Measurements from ENCODE around the gene LZTR1. TPM values are rescaled to one million over a fixed set of nuclear protein-coding genes. Genes with fewer than 3 reads are reported as not detected.

LZTR1 gene
- total and polyA plus RNA-seq, 2 donors (not counting 3 experiments of a cell fraction or from before 2014, with no cell fraction given) = 56.6 to 86.8 TPM

- dilution Hi-C loops (cut with MboI; ENCODE audit: extremely low pct_ligation_motif_present, low sequenced_read_pairs) (no loop called here), intact Hi-C loops (cut with micrococcal nuclease) (no loop called here)
- Histone ChIP-seq H3K9ac (replicated peaks; ENCODE audit: extremely low read depth, insufficient read depth, low read length) (no peak overlapping the region), H3K9me3 (replicated peaks; ENCODE audit: control insufficient read depth, insufficient read depth, low read length) (no peaks in the 10 kb centered on the region), H3K79me2 (ENCODE audit: control insufficient read depth, insufficient read depth, low read length) (peaks cover 95% of the 10 kb centered on the region), H3K27ac (ENCODE audit: insufficient read depth, low read depth, low read length) (peak overlapping the region; percentile 6), H3K27me3 (ENCODE audit: control insufficient read depth in 2 of 2, insufficient read depth in 2 of 2, low read length in 2 of 2) (no peaks in the 10 kb centered on the region), H2AFZ (ENCODE audit: low read depth, low read length) (no peak overlapping the region), H3K4me2 (ENCODE audit: insufficient read depth, low read length) (peak overlapping the region; percentile 64), H3K4me1 (ENCODE audit: control insufficient read depth, extremely low read depth, insufficient read depth, low read length) (peaks cover 19% of the 10 kb centered on the region), H3K4me3 (replicated peaks in 1 of 3; ENCODE audit: insufficient read depth in 1 of 3, low read depth in 1 of 3, low read length in 3 of 3) (peak overlapping the region in 1 of 3 experiments; percentile 0), H3K9me1 (replicated peaks; ENCODE audit: control insufficient read depth, extremely low read depth, insufficient read depth, low read length) (no peaks in the 10 kb centered on the region), H4K20me1 (replicated peaks; ENCODE audit: control insufficient read depth, extremely low read depth, insufficient read depth, low read length) (peaks cover 16% of the 10 kb centered on the region), H3K36me3 (ENCODE audit: control insufficient read depth in 2 of 2, extremely low read depth in 1 of 2, insufficient read depth in 2 of 2, low read length in 2 of 2) (peaks cover 7% of the 10 kb centered on the region in 2 experiments)
- ChIA-PET CTCF (interaction anchor here (0.7 kb wide), 1 partner anchor 28 kb away, joined by 3 read pairs; the partner anchor contains the start of gene CRKL), POLR2A (no interaction called here)
- TF ChIP-seq MAX (IDR thresholded peaks at IDR 0.05; ENCODE audit: insufficient read depth, insufficient read length) (no peak), EZH2 (IDR thresholded peaks at IDR 0.05; ENCODE audit: borderline replicate concordance, low read depth, low read length, severe bottlenecking) (no peak), GATA2 (IDR thresholded peaks at IDR 0.05; ENCODE audit: insufficient read depth, insufficient read length, low read depth, low read length) (no peak), FOS (IDR thresholded peaks at IDR 0.05; ENCODE audit: borderline replicate concordance, insufficient read depth, low read length) (no peak), MYC (IDR thresholded peaks at IDR 0.05; ENCODE audit: low read depth, low read length) (no peak)
- no peak for FAIRE-seq
- DNase-seq (ENCODE audit: low read depth, low spot score) = no peak
- BruUV-seq (replicated peaks) = no TSS peak
Observed at GRCh38 chr22:20945578-20945934, 36.5 kb upstream of the LZTR1 start.

GRCh38 chr22:20946080-20946986 is 35.8 kb upstream of the LZTR1 start:
- Histone ChIP-seq H3K27me3 (ENCODE audit: control insufficient read depth in 2 of 2, insufficient read depth in 2 of 2, low read length in 2 of 2) (no peaks in the 10 kb centered on the region), H2AFZ (ENCODE audit: low read depth, low read length) (no peak overlapping the region), H3K9ac (replicated peaks; ENCODE audit: extremely low read depth, insufficient read depth, low read length) (no peak overlapping the region), H3K9me1 (replicated peaks; ENCODE audit: control insufficient read depth, extremely low read depth, insufficient read depth, low read length) (no peaks in the 10 kb centered on the region), H3K79me2 (ENCODE audit: control insufficient read depth, insufficient read depth, low read length) (peaks cover 95% of the 10 kb centered on the region), H3K4me2 (ENCODE audit: insufficient read depth, low read length) (peak overlapping the region; percentile 64), H3K36me3 (ENCODE audit: control insufficient read depth in 2 of 2, extremely low read depth in 1 of 2, insufficient read depth in 2 of 2, low read length in 2 of 2) (peaks cover 13 to 14% of the 10 kb centered on the region in 2 experiments), H4K20me1 (replicated peaks; ENCODE audit: control insufficient read depth, extremely low read depth, insufficient read depth, low read length) (peaks cover 16% of the 10 kb centered on the region), H3K4me3 (replicated peaks in 1 of 3; ENCODE audit: insufficient read depth in 1 of 3, low read depth in 1 of 3, low read length in 3 of 3) (no peak overlapping the region), H3K9me3 (replicated peaks; ENCODE audit: control insufficient read depth, insufficient read depth, low read length) (no peaks in the 10 kb centered on the region), H3K4me1 (ENCODE audit: control insufficient read depth, extremely low read depth, insufficient read depth, low read length) (peaks cover 19% of the 10 kb centered on the region), H3K27ac (ENCODE audit: insufficient read depth, low read depth, low read length) (peak overlapping the region; percentile 6)
- FAIRE-seq (peak; percentile 97), DNase-seq (ENCODE audit: low read depth, low spot score) (peak; percentile 66)
- POLR2A ChIA-PET = no interaction called here
- BruUV-seq (replicated peaks) = no TSS peak
- dilution Hi-C loops (cut with MboI; ENCODE audit: extremely low pct_ligation_motif_present, low sequenced_read_pairs) (no loop called here), intact Hi-C loops (cut with micrococcal nuclease) (no loop called here)
- CTCF ChIA-PET = no interaction called here
- TF ChIP-seq CTCF (IDR thresholded peaks at IDR 0.05; ENCODE audit: extremely low read depth in 1 of 2, insufficient read depth in 1 of 2, low read depth in 1 of 2, low read length in 2 of 2) (no peak), FOS (IDR thresholded peaks at IDR 0.05; ENCODE audit: borderline replicate concordance, insufficient read depth, low read length) (peak; percentile 38), MAX (IDR thresholded peaks at IDR 0.05; ENCODE audit: insufficient read depth, insufficient read length) (no peak), JUN (IDR thresholded peaks at IDR 0.05; ENCODE audit: borderline replicate concordance, insufficient read depth, insufficient read length, low read depth) (peak; percentile 56), MYC (IDR thresholded peaks at IDR 0.05; ENCODE audit: low read depth, low read length) (no peak), GATA2 (IDR thresholded peaks at IDR 0.05; ENCODE audit: insufficient read depth, insufficient read length, low read depth, low read length) (no peak), EZH2 (IDR thresholded peaks at IDR 0.05; ENCODE audit: borderline replicate concordance, low read depth, low read length, severe bottlenecking) (no peak), POLR2AphosphoS5 (IDR thresholded peaks at IDR 0.05; ENCODE audit: insufficient read depth, low read depth, low read length) (peak; percentile 51), POLR2A (IDR thresholded peaks at IDR 0.05; ENCODE audit: low read depth, low read length) (no peak)

Data from endothelial cell of umbilical vein (primary cell).